T47D (cell line): ENCODE results near the gene AGK.
"Not testable (repeated sequence)": the region's sequence is repeated elsewhere in the genome, so short reads cannot be mapped to it uniquely, and the experiment has no call there.

ENCODE experiments used
- DNase-seq, 2 experiments: peaks; one replicate each; pipeline versions ENCODE4 v3.0.0 to v3.0.0-alpha.2; 2011 to 2012; ENCODE audit warnings: low read depth in 1 of 2, low spot score in 1 of 2
- JUND ChIP-seq: IDR thresholded peaks from 2 replicates; pipeline ENCODE4 v1.6.1; 2012; ENCODE audit warnings: low read depth
- in situ Hi-C: cut with HindIII; loops from 2 replicates; pipeline ENCODE4 v1.10.0; 2016; ENCODE audit warnings: low sequenced_read_pairs, low pct_unique_long_range_greater_than_20kb

Gene AGK

DNA sequence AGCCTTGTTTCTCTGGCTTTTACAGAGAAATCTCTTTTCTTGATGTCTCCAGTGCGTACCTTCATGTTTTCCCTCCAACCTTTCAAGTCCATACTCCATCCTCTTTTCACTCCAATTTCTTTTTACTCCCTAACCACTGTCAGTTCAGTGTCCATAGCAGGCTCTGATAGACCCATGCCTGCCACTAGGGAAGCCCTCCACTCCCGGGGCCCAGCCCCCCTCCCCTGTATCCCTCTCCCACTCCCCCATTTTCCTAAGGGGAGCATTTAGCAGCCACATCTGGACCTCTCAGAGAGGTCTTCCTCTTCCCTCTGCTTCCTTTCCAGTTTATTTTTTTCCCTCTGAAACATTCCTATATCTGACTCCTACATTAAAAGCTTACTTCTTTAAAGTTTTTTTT lies 117.6 kb downstream of the AGK start:
- in situ Hi-C loops, result no loop called here
- no peak for TF ChIP-seq JUND
- DNase-seq, result no peak

DNA sequence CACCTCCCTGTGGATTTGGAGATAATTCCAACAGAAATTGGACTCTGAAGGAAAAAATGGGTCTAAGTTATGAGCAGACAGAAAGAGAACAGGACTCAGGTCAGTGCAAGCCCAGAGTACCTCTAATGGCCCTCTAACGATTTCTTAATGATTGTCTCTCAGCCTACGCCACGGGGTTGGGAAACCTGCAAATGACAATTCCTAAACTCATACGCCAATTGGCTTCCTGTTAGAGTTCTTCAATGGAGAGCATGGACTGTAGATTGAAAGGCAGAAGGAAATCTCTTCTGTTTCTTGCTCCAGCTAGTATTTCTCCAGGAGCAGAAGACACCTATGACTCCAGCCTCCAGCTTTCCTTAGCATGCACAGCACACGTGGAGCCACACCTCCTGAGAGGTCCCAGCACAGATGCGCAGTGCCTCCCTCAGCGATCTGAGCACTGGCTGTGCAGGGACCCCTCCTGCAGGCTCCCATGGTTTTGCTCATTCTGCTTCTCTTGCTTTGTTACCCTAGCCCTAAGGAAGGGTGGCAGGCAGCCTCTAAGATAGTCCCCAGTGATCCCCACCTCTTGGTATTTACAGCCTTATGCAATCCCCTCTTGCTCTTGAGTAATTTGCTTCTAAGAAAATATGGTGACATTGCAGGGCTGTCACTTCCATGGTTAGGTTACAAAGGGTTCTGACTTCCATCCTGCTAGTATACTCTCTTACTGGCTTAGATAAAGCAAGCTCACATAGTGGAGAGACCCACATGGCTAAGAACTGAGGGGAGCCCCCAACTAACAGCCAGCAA lies 120.7 kb downstream of the AGK start:
- no peak for TF ChIP-seq JUND
- no peak for DNase-seq
- in situ Hi-C loops, result no loop called here

DNA sequence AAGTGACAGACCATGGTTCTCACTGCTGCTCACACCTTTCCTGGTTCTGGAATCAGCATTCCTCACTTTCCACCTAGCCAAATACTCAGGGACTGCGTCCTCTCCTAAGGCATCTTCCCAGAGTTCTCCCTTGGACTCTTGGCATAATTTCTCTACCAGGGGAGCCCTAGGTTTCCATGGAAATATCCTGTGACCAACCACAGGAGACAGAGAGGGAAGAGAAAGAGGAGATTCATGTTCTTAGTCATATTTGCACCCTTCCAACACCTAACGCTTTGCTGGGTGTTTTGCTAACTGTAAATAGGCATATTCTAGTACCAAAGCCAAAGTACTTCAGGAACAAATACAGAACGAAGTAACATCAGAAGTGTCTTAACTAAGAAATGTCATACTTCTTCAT lies 122.1 kb downstream of the AGK start:
- in situ Hi-C loops, result no loop called here

DNA sequence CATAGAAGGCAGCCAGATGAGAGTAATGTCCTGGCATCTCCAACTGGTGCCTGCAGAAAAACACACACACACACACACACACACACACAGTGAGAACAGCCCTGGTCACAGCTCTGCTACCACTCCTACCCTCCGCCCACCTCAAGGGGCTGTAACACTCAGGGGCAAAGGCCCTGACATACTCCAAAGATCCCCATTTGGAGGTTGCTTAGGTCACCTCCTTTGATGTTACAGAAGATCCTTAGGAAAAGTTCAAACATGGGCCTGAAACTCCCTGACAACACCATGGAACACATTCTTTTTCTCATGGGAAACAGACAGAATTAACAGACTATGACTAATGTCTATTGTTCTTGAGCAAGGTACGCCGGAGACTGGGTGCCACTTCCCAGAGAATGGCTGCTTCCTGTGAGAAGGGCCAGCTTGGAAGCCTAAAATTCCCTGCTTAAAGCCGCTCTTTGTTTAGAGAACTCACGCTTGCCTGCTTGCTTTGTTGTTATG lies 123.0 kb downstream of the AGK start:
- in situ Hi-C loops, result no loop called here
- DNase-seq, result no peak
- no peak for TF ChIP-seq JUND

More for the DNA sequence above, 122.1 kb downstream of the AGK start:
- TF ChIP-seq JUND, result no peak
- no peak for DNase-seq

DNA sequence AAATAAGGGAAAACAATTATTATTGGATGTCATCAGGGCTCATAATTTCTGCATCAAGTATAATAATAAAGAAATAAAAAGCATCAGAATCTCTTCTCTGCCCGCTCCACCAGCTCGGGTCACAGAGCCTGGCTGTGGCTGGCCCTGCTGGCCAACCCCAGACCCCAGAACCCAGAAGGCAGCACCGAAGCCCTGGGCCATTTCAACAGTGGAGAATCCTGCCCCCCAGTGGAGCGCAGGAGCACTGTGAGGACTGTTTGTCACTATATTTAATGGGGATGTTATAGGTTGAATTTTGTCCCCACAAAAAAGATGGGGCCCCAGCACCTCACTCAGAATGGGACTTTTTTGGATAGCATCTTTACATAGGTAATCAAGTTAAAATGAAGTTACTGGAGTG lies 123.5 kb downstream of the AGK start:
- no peak for TF ChIP-seq JUND
- DNase-seq, result no peak

DNA sequence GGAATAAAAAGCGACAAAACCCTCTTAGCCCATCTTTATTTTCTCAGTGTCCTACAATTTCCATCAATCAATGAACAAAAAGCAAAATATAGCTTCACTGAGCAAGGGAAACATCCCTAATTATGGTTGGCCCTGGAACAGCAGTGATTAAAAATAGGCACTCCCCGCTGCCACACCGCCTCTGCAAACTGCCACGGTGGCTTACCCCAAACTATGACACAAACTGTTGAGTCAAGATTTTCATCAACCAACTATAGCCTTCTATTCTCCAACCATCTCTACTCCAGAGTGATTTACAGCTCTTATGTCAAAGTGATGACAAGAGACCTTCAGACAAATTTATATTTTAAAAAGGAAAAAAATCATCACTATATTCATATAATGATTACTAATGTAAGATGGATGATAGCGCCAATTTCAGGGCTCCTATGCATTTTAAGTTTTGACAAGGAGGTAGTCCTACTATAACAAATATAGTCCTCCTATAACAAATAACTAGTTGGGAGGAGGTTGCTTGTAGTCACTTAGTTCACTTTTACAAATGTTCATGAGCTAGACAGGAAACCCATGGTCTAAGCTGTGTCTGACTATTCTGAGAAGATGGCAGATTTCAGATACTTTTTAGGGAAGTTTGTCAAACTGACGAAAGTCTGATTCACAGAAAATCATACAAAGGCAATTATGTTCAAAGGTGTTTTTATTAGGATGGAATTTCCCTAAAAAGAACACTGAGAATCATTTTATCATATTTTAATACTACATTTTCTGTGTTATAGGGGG lies 124.4 kb downstream of the AGK start:
- in situ Hi-C loops, result no loop called here
- DNase-seq, result no peak
- no peak for TF ChIP-seq JUND

More for the DNA sequence above, 123.5 kb downstream of the AGK start:
- in situ Hi-C loops, result no loop called here

DNA sequence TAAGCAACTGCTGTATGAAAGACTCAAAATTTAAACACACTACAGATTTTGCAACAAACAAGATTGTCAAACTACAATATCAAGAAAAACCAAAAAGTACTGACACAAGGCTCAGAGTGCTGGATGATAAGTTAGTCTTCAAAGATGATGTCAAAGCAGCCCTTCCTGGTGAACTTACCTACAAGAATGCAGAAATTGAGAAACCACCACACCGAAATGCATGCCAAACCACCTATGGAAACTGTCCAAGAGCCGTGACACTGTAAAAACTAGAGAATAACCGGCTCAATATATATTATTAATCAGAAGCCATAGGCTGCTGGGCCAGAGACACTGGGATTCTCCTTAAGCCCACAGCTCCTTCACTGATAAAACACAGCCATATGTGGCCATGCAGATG lies 125.4 kb downstream of the AGK start:
- in situ Hi-C loops, result no loop called here
- no peak for DNase-seq
- no peak for TF ChIP-seq JUND

DNA sequence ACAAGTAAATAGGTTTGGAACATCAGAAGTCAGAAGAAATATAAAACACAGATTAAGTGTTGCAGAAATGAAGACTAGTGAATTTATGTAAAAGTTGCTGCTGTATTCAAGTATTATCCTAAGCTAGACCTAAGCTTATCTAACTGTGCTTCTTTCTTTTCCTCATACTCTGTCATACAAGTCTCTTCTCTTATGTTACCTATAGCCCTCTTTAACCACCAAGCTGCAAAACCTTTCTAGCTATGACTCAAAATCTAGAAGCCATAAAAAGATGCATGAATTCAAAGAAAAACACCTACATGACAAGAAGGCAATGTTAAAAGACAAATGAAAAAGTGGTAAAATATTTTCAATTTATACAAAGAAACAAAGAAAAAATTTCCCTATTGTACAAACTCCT lies 127.8 kb downstream of the AGK start:
- in situ Hi-C loops, result no loop called here
- no peak for TF ChIP-seq JUND
- DNase-seq, result no peak

DNA sequence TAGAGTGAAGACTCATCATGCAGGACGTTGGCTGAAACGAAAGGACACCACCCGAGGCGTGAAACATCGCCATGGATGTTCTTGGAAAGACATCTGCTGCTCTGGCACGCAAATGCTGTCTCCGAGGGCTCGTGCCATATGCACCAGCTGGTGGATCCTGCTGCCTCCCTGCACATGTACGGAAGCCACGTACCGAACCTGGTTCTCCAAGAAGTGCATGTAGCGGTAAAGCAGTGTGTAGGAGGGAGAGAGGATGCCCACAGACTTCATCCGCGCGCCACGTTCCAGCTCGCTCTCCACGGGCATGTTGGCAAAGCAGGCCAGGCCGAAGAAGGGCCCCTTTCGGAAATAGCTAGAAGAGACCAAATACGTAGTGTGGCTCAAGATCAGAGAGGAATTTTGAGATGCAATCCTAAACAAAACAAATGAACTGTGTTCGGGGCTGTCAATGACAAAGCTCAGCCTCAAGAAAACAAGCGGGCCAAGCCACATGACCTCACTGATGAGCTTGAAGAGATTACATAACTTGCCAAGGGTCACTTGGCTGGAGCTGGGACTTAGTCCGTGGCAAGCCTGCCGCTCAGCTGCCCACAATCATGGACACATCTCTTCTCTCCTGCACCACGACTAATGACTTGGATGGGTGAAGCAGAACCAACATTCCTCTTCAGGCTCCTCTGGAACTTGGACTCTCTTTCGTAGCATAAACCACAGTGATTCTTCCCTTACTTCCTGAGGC lies 134.2 kb downstream of the AGK start:
- no peak for DNase-seq
- in situ Hi-C loops, result no loop called here
- no peak for TF ChIP-seq JUND

DNA sequence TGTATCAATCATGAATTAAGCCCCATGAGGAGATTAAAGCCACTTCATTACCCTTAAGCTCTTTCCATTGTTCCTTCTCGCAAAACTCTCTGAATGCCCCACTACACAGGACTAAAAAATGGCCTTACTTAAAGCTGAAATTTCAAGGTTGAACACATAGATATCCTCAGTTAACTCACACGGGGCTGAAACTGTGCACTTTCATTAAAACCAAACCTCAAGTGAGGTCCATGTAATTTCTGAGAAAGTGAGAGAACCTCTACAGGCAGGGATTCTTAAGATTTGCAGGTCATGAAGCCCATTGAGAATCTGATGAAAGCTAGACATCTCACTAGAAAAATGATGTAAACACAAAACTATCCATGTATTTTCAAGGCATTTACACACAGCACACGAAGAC lies 134.9 kb downstream of the AGK start:
- no peak for DNase-seq
- in situ Hi-C loops, result no loop called here
- TF ChIP-seq JUND, result no peak

DNA sequence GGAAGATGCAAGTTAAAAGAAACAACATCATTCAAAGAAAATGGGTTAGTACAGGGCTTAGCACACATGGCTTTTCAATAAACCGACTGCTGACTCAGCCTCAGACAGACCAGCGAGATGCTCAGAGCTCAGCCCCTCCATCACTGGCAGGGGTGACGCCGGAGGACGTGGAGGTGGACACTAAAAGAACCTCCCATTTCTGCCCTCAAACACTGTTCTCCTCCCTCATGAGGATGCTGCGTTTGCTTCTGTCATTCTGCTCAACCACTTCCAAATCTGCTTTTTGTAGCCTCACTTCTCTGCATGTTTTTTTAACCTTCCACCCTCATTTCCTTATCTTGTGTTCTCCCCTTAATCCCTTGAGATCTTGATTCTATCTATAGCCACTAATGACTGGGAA lies 135.5 kb downstream of the AGK start:
- no peak for DNase-seq
- in situ Hi-C loops, result no loop called here
- no peak for TF ChIP-seq JUND

DNA sequence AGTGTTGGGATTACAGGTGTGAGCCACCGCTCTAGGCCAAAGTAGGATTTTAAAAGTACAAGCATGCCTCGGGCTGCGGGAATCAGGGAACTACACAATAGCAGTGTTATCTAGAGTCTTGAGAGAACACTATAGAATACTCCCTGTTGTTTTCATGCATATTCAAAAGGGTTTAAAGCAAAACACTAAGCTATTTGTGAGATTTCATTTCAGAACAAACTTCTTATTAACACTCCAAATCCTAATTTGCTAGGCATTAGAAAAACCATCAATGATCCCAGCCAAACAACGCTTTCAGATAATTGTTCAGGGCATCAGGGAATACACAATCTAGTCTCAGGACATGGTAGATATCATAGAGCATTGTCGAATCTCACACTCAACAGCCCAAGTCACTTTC lies 136.8 kb downstream of the AGK start:
- in situ Hi-C loops, result no loop called here
- TF ChIP-seq JUND, result no peak
- DNase-seq, result no peak

DNA sequence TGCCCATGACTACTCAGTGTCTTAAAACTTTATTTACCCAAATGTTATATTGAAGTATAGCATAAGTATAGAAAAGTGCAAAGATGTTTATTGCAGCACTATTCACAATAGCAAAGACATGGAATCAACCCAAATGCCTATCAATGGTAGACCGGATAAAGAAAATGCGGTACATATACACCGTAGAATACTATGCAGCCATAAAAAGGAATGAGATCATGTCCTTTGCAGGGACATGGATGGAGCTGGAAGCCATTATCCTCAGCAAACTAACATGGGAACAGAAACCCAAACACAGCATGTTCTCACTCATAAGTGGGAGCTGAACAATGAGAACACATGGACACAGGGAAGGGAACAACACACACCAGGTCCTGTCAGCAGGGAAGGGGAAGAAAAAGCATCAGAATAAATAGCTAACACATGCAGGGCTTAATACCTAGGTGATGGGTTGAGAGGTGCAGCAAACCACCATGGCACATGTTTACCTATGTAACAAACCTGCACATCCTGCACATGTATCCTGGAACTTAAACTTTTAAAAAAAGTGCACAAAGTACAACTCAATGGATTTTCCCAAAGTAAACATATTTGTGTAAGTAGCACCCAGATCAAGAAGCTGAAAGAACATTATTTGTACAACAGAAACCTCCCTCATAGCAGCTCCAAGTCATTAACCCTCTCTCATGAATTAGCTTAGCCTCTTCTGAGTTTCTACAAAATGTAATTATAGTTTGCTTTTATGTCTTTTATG lies 138.0 kb downstream of the AGK start:
- in situ Hi-C loops, DNase-seq: not testable (repeated sequence)
